A549 (cell line): ENCODE results near the gene RIPOR2. TPM values are rescaled to one million over a fixed set of nuclear protein-coding genes. Genes with fewer than 3 reads are reported as not detected.

ENCODE experiments used
- ATAC-seq, 2 experiments: fragments of 200-7000 bp in 1 of 2; fragments of >200 bp in 1 of 2; cut with Nextera tagmentation in 1 of 2; cut with Tn5 transposase in 1 of 2; 3 replicates each; pipeline versions ENCODE4 v1.8.0 to v1.9.1; 2018 to 2020; ENCODE audit warnings: mild to moderate bottlenecking in 1 of 2, moderate library complexity in 1 of 2
- CTCF ChIA-PET: fragments of 300-600 bp; sonication (Branson Sonifier 250); formaldehyde crosslinking; extraction: SDS; loops from one replicate; lab custom pipeline; 2021; ENCODE audit warnings: antibody characterized with exemption, inconsistent platforms; lab: Yijun Ruan, JAX
- POLR2A ChIA-PET: fragments of 350-600 bp; formaldehyde crosslinking; extraction: SDS; loops from one replicate; lab custom pipeline; 2021; ENCODE audit warnings: antibody characterized with exemption, inconsistent platforms; lab: Yijun Ruan, JAX
- DNase-seq, 2 experiments: peaks; one replicate each; pipeline versions ENCODE4 v3.0.0 to v3.0.0-alpha.2; 2011 to 2016; ENCODE audit warnings: low read depth in 1 of 2, low spot score in 1 of 2
- FAIRE-seq: peaks from 2 replicates; lab custom pipeline; 2011; peaks lifted over from hg19 to GRCh38; lab: Jason Lieb, UNC
- H3K27ac ChIP-seq, 2 experiments: fragments of >200 bp; sonication (Bioruptor Twin); formaldehyde crosslinking; 3 replicates each; pipeline ENCODE4 v1.5.1; 2016 to 2017
- H3K4me1 ChIP-seq: fragments of >200 bp; sonication (Bioruptor Twin); formaldehyde crosslinking; 3 replicates; pipeline ENCODE4 v1.6.1; 2016
- H3K4me2 ChIP-seq: fragments of >200 bp; sonication (Bioruptor Twin); formaldehyde crosslinking; 3 replicates; pipeline ENCODE4 v1.6.1; 2016
- H3K4me3 ChIP-seq: fragments of >200 bp; sonication (Bioruptor Twin); formaldehyde crosslinking; 3 replicates; pipeline ENCODE4 v1.5.1; 2016
- H3K9me3 ChIP-seq: fragments of >200 bp; sonication (Bioruptor Twin); formaldehyde crosslinking; 3 replicates; pipeline ENCODE4 v1.6.1; 2016
- BHLHE40 ChIP-seq: IDR thresholded peaks from 2 replicates; pipeline ENCODE4 v1.6.1; 2012; ENCODE audit warnings: low read depth, low read length, inconsistent platforms
- CEBPB ChIP-seq, 2 experiments: fragments of >200 bp in 1 of 2; sonication (Bioruptor Twin) in 1 of 2; formaldehyde crosslinking in 1 of 2; IDR thresholded peaks; 2 replicates each; pipeline ENCODE4 v1.6.1; 2012 to 2016
- CHD2 ChIP-seq: fragments of 150-350 bp; IDR thresholded peaks from 2 replicates; pipeline ENCODE4 v1.6.1; 2014; ENCODE audit warnings: low read length; ENCODE audit not compliant: partially characterized antibody
- CHD4 ChIP-seq: fragments of 200-600 bp; sonication (generic); IDR thresholded peaks from 2 replicates; pipeline ENCODE4 v1.6.1; 2016; ENCODE audit warnings: antibody characterized with exemption, mild to moderate bottlenecking, borderline replicate concordance
- EHMT2 ChIP-seq: fragments of 200-600 bp; sonication (generic); IDR thresholded peaks from 2 replicates; pipeline ENCODE4 v1.6.1; 2016; ENCODE audit warnings: antibody characterized with exemption, low read depth, mild to moderate bottlenecking, moderate library complexity
- ESRRA ChIP-seq: fragments of 150-350 bp; IDR thresholded peaks from 2 replicates; pipeline ENCODE4 v1.6.1; 2014; ENCODE audit warnings: mild to moderate bottlenecking, low read length, borderline replicate concordance
- FOSL2 ChIP-seq, 2 experiments: fragments of 450-650 bp in 1 of 2; fragments of >200 bp in 1 of 2; sonication (Bioruptor Twin) in 1 of 2; formaldehyde crosslinking; IDR thresholded peaks; 2 replicates each; pipeline versions ENCODE4 v1.5.0 to v1.6.1; 2016 to 2020; ENCODE audit warnings: mild to moderate bottlenecking in 1 of 2, moderate library complexity in 1 of 2
- HDAC2 ChIP-seq: fragments of 200-600 bp; sonication (generic); IDR thresholded peaks from 2 replicates; pipeline ENCODE4 v1.6.1; 2016
- JUNB ChIP-seq: fragments of >200 bp; sonication (Bioruptor Twin); formaldehyde crosslinking; IDR thresholded peaks from 2 replicates; pipeline ENCODE4 v1.6.1; 2016
- KDM5A ChIP-seq: fragments of 200-600 bp; sonication (generic); IDR thresholded peaks from 2 replicates; pipeline ENCODE4 v1.6.1; 2016; ENCODE audit warnings: antibody characterized with exemption, mild to moderate bottlenecking
- NPAS2 ChIP-seq: fragments of 250-450 bp; sonication (Bioruptor Pico); IDR thresholded peaks from 2 replicates; pipeline ENCODE4 v1.8.0; 2022; ENCODE audit warnings: mild to moderate bottlenecking, moderate library complexity, borderline replicate concordance
- PHF8 ChIP-seq: fragments of 200-600 bp; sonication (generic); IDR thresholded peaks from 2 replicates; pipeline ENCODE4 v1.6.1; 2016; ENCODE audit warnings: low read depth, mild to moderate bottlenecking, antibody characterized with exemption, moderate library complexity, borderline replicate concordance
- POLR2A ChIP-seq: IDR thresholded peaks from 2 replicates; pipeline ENCODE4 v1.6.1; 2012; ENCODE audit warnings: mild to moderate bottlenecking, low read length
- RCOR1 ChIP-seq: fragments of 150-350 bp; IDR thresholded peaks from 2 replicates; pipeline ENCODE4 v1.6.1; 2014; ENCODE audit warnings: antibody characterized with exemption, low read length, low read depth
- RNF2 ChIP-seq: fragments of 200-600 bp; sonication (generic); IDR thresholded peaks from 2 replicates; pipeline ENCODE4 v1.6.1; 2016; ENCODE audit warnings: low read depth, mild to moderate bottlenecking, antibody characterized with exemption, moderate library complexity, borderline replicate concordance
- SREBF2 ChIP-seq: fragments of 450-650 bp; IDR thresholded peaks from 2 replicates; pipeline ENCODE4 v1.6.1; 2014; ENCODE audit warnings: mild to moderate bottlenecking, moderate library complexity
- TFCP2L1 ChIP-seq: fragments of 250-450 bp; sonication (Bioruptor Pico); IDR thresholded peaks from 2 replicates; pipeline ENCODE4 v1.5.0; 2021; ENCODE audit warnings: mild to moderate bottlenecking
- ZC3H11A ChIP-seq: fragments of 450-650 bp; IDR thresholded peaks from 2 replicates; pipeline ENCODE4 v1.6.1; 2014; ENCODE audit warnings: antibody characterized with exemption, mild to moderate bottlenecking
- ZNF302 ChIP-seq: fragments of 250-450 bp; sonication (Bioruptor Pico); IDR thresholded peaks from 2 replicates; pipeline ENCODE4 v1.9.0; 2021; ENCODE audit warnings: inconsistent platforms, mild to moderate bottlenecking, moderate library complexity
- ZSCAN20 ChIP-seq: fragments of 250-450 bp; sonication (Bioruptor Pico); IDR thresholded peaks from 2 replicates; pipeline ENCODE4 v1.8.0; 2022; ENCODE audit warnings: mild to moderate bottlenecking, moderate library complexity
- WGBS: methylation state at CpG from one replicate; pipeline ENCODE4 v1.1.6; 2017; ENCODE audit errors: missing lambda C conversion rate; 5-methylcytosine and 5-hydroxymethylcytosine counted together
- polyA plus RNA-seq, 4 experiments: library from polyadenylated mRNA; depleted of rRNA in 3 of 4; stranded (reverse); fragments of >200 nt; fragmentation: RNase III in 1 of 4; extraction: RNeasy Plus Mini Kit Qiagen cat#74134 plus additional on column Dnase treatment in 1 of 4; gene quantifications; 2 replicates in 3 of 4; 3 replicates in 1 of 4; pipeline ENCODE4 v1.2.3, GENCODE V29; 2011 to 2017
- TF ChIP-seq, protein P1 (sequence below): IDR thresholded peaks from 2 replicates; pipeline ENCODE4 v1.6.1; 2012; ENCODE audit warnings: low read depth, borderline replicate concordance
- TF ChIP-seq, protein P2 (sequence below): IDR thresholded peaks from 2 replicates; pipeline ENCODE4 v1.6.1; 2012
- TF ChIP-seq, protein P3 (sequence below): IDR thresholded peaks from 2 replicates; pipeline ENCODE4 v1.6.1; 2012
- TF ChIP-seq, protein P4 (sequence below): fragments of 250-450 bp; sonication (Bioruptor Pico); IDR thresholded peaks from 2 replicates; pipeline ENCODE4 v1.5.0; 2020; ENCODE audit warnings: low read depth, mild to moderate bottlenecking, moderate library complexity
- TF ChIP-seq, protein P5 (sequence below): fragments of >200 bp; sonication (Bioruptor Twin); formaldehyde crosslinking; IDR thresholded peaks from 3 replicates; pipeline ENCODE4 v1.5.1; 2016

The RIPOR2 gene
- polyA plus RNA-seq, 2 of the 4 experiments (the other 2 are of a cell fraction), result 0.01 TPM; not detected in 1

DNA sequence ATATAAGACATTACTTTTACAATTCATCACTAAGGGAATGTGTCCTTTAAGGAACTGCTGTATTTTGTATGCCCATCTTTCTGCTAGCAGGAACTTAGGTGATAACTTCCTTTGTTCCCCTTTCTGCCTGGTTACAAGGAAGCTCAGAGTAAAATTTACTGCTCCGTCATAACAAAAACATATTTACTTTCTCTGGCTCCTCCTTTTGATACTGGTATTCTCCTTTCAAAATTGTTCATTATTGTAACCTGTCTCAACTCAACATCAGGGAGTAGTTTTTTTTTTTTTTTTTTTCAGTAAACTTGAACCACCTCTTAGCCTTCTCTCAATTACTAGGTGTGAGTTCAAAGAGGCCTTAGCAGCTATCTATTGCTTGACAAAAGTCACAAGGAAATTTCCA, 37.1 kb downstream of the RIPOR2 start:
- no peak for FAIRE-seq

DNA sequence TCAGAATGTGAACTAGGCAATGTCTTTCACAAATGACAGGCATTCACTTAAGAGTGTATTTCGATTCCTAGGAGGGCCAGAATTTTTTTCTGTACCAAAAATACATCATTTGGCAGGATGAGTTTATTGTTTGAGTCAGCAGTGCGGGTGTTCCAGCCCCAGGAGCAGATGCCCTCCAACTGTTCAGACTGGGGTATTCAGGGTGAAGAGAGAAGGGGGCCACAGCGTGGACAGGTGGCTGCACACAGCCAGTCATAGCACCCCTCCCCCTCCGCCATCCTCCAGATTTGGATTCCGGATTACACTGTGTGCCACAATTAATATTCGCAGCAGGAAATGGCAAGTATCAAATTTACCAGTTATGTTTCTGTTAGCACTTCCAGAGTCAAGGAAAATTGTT, 38.6 kb downstream of the RIPOR2 start:
- Histone ChIP-seq H3K27ac (no peak overlapping the region), H3K4me2 (no peak overlapping the region), H3K9me3 (no peaks in the 10 kb centered on the region), H3K4me1 (no peaks in the 10 kb centered on the region), H3K4me3 (no peak overlapping the region)
- no peak for ATAC-seq
- no peak for TF ChIP-seq FOSL2 (IDR thresholded peaks at IDR 0.05)
- no peak for TF ChIP-seq FOSL2 (CRISPR knock-in tag; IDR thresholded peaks at IDR 0.05)
- no peak for TF ChIP-seq PHF8
- TF ChIP-seq HDAC2, result no peak
- TF ChIP-seq, protein P1, sequence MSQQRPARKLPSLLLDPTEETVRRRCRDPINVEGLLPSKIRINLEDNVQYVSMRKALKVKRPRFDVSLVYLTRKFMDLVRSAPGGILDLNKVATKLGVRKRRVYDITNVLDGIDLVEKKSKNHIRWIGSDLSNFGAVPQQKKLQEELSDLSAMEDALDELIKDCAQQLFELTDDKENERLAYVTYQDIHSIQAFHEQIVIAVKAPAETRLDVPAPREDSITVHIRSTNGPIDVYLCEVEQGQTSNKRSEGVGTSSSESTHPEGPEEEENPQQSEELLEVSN, result no peak
- TF ChIP-seq ZNF302 (CRISPR knock-in tag), result no peak
- TF ChIP-seq ZC3H11A, result no peak
- TF ChIP-seq CHD2, result no peak
- no peak for TF ChIP-seq CHD4
- no peak for TF ChIP-seq POLR2A
- CTCF ChIA-PET, result no interaction called here
- no peak for DNase-seq
- FAIRE-seq, result no peak
- POLR2A ChIA-PET, result no interaction called here
- 35% methylated on average over 6 of the region's 6 CpGs for WGBS

More for the DNA sequence above, 37.1 kb downstream of the RIPOR2 start:
- no peak overlapping the region for H3K4me3 ChIP-seq
- H3K4me1 ChIP-seq, result no peaks in the 10 kb centered on the region
- no peak for TF ChIP-seq ZSCAN20
- no peak for TF ChIP-seq EHMT2
- TF ChIP-seq JUNB, result no peak
- TF ChIP-seq, protein P2, sequence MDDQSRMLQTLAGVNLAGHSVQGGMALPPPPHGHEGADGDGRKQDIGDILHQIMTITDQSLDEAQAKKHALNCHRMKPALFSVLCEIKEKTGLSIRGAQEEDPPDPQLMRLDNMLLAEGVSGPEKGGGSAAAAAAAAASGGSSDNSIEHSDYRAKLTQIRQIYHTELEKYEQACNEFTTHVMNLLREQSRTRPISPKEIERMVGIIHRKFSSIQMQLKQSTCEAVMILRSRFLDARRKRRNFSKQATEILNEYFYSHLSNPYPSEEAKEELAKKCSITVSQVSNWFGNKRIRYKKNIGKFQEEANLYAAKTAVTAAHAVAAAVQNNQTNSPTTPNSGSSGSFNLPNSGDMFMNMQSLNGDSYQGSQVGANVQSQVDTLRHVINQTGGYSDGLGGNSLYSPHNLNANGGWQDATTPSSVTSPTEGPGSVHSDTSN, result no peak
- TF ChIP-seq, protein P3, sequence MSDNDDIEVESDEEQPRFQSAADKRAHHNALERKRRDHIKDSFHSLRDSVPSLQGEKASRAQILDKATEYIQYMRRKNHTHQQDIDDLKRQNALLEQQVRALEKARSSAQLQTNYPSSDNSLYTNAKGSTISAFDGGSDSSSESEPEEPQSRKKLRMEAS, result no peak
- TF ChIP-seq CHD2, result no peak
- TF ChIP-seq, protein P4, sequence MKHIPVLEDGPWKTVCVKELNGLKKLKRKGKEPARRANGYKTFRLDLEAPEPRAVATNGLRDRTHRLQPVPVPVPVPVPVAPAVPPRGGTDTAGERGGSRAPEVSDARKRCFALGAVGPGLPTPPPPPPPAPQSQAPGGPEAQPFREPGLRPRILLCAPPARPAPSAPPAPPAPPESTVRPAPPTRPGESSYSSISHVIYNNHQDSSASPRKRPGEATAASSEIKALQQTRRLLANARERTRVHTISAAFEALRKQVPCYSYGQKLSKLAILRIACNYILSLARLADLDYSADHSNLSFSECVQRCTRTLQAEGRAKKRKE (CRISPR knock-in tag), result no peak
- TF ChIP-seq NPAS2 (CRISPR knock-in tag), result no peak
- no peak for TF ChIP-seq ZNF302 (CRISPR knock-in tag)
- no peak for TF ChIP-seq KDM5A
- no peak for TF ChIP-seq TFCP2L1 (CRISPR knock-in tag)
- TF ChIP-seq, protein P1, result no peak
- TF ChIP-seq RCOR1, result no peak
- TF ChIP-seq CEBPB (IDR thresholded peaks at IDR 0.05), result no peak
- no peak for TF ChIP-seq SREBF2
- TF ChIP-seq, protein P5, sequence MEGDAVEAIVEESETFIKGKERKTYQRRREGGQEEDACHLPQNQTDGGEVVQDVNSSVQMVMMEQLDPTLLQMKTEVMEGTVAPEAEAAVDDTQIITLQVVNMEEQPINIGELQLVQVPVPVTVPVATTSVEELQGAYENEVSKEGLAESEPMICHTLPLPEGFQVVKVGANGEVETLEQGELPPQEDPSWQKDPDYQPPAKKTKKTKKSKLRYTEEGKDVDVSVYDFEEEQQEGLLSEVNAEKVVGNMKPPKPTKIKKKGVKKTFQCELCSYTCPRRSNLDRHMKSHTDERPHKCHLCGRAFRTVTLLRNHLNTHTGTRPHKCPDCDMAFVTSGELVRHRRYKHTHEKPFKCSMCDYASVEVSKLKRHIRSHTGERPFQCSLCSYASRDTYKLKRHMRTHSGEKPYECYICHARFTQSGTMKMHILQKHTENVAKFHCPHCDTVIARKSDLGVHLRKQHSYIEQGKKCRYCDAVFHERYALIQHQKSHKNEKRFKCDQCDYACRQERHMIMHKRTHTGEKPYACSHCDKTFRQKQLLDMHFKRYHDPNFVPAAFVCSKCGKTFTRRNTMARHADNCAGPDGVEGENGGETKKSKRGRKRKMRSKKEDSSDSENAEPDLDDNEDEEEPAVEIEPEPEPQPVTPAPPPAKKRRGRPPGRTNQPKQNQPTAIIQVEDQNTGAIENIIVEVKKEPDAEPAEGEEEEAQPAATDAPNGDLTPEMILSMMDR, result no peak
- no peak for TF ChIP-seq ESRRA
- TF ChIP-seq RNF2, result no peak
- no peak for TF ChIP-seq ZC3H11A
- TF ChIP-seq BHLHE40, result no peak
- ChIA-PET POLR2A (no interaction called here), CTCF (interaction anchor here (1.0 to 1.5 kb wide), 2 partner anchors 10 to 12 kb away, joined by 3 read pairs; no protein-coding TSS in a partner anchor)
- H3K9me3 ChIP-seq, result no peaks in the 10 kb centered on the region
- DNase-seq (no peak), ATAC-seq (no peak)
- no peak overlapping the region for H3K27ac ChIP-seq
- 96% methylated on average over 1 of the region's 1 CpG for WGBS
- H3K4me2 ChIP-seq, result no peak overlapping the region
